ENCODE results near the gene TCP1. TPM values are rescaled to one million over a fixed set of nuclear protein-coding genes. Genes with fewer than 3 reads are reported as not detected.
A peak's percentile ranks its signal among the peaks of the same experiment; 100 is the strongest.

TCP1 gene
- total and polyA plus RNA-seq, 8 donors, result 112 to 267 (median 245) TPM

DNA sequence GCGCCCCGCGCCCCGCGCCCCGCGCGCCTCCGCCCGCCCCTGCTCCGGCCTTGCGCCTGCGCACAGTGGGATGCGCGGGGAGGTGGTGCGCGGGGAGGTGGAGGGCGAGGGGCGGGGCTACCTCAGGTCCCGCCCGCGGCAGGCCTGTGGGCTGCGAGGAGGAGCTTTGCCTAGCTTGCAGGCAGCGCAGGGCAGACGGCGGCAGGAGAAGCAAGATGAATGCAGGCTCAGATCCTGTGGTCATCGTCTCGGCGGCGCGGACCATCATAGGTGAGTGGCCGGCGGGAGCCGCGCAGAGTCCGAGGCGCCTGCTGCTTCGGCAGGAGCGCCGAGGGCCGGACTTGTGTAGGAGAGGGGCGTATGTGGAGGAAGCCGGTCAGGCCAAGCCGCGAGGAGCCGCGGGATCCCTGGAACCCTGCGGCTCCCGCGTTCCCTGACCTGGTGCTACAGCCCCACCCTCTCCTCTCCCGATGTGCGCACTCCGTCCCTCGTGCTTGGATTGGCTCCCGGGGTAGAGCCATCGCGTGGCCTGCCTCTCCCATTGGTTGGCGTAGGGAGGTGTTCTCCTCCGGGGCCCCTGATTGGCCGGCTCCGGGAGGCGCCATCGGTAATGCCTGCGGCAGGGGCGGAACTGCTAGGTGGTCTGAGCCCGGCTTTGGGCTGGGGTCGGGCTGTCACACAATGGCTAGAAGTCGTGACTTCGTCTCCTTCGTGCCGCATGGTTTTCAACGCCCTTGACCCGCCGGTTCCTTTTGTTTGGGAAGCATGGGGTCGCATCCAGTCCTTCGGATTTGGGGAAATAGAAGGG, 27.3 kb downstream of the TCP1 start, which contains the start of gene ACAT2:
ACAT2 (plus strand) TSS at position 173 of the 808 bp plus-strand sequence; CDS start at position 216, 43 bp downstream.
- peaks cover 6 to 40% of the 10 kb centered on the region in 2 donors for H3K4me1 ChIP-seq
- intact Hi-C loops (cut with DNase I), result no loop called here
- peak within 1 kb of the TSS; percentile 87 to 90 for H3K4me3 ChIP-seq
- H3K9me3 ChIP-seq, result no peaks in the 10 kb centered on the region
- H3K27me3 ChIP-seq, result no peaks in the 10 kb centered on the region
- ATAC-seq (peak; percentile 99), DNase-seq (peak; percentile 89 to 97 (median 96))
- peaks cover 0 to 64% of the 10 kb centered on the region in 2 donors for H3K36me3 ChIP-seq
- H3K27ac ChIP-seq, result peak within 1 kb of the TSS; percentile 95 to 96
- TF ChIP-seq, protein P1, sequence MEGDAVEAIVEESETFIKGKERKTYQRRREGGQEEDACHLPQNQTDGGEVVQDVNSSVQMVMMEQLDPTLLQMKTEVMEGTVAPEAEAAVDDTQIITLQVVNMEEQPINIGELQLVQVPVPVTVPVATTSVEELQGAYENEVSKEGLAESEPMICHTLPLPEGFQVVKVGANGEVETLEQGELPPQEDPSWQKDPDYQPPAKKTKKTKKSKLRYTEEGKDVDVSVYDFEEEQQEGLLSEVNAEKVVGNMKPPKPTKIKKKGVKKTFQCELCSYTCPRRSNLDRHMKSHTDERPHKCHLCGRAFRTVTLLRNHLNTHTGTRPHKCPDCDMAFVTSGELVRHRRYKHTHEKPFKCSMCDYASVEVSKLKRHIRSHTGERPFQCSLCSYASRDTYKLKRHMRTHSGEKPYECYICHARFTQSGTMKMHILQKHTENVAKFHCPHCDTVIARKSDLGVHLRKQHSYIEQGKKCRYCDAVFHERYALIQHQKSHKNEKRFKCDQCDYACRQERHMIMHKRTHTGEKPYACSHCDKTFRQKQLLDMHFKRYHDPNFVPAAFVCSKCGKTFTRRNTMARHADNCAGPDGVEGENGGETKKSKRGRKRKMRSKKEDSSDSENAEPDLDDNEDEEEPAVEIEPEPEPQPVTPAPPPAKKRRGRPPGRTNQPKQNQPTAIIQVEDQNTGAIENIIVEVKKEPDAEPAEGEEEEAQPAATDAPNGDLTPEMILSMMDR (IDR thresholded peaks at IDR 0.05), result peak in 1 of 2 donors; percentile 19

DNA sequence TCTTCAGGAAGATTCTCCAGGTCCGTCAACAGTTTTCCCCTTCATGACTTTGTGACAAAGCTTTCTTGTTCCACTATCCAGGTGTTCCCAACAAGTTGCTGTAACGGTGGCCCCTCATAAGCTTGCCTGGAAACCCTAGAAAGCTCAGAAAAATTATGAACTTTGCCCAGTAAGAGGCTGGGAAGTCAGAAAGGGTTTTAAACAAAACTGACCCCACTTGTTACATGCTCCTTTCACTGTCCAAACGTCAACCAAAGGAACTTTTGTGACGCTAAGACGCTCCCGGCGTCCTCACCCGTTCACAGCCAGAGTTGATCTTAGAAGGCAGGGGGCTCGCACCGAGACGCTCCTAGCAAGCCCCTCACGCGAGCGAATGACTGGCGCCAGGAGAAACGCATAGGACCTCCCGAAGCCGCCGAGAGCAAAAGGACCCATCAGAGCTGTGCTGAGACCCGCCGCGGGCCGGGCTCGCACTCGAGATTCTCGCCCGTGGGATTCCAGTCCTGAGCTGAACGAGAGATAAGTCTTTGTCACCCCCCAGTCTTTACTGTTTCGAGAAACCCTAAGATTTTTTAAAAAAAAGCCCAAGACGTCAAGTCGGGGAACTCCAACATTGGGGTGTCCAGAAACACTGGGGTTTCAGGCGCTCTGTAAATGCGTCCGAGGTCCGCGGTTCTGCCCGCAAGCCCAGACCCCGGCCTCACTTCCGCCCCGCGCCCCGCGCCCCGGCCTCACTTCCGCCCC, 28.1 kb downstream of the TCP1 start:
- Histone ChIP-seq H3K4me3 (peak overlapping the region; percentile 87 to 90), H3K4me1 (peaks cover 6 to 40% of the 10 kb centered on the region in 2 donors), H3K27ac (peak overlapping the region; percentile 95 to 96), H3K36me3 (peaks cover 0 to 65% of the 10 kb centered on the region in 2 donors), H3K9me3 (no peaks in the 10 kb centered on the region), H3K27me3 (no peaks in the 10 kb centered on the region)
- intact Hi-C loops (cut with DNase I), result no loop called here
- peak in 2 of 4 donors; percentile 35 to 77 for DNase-seq
- ATAC-seq, result no peak
- TF ChIP-seq, protein P1 (IDR thresholded peaks at IDR 0.05), result no peak

DNA sequence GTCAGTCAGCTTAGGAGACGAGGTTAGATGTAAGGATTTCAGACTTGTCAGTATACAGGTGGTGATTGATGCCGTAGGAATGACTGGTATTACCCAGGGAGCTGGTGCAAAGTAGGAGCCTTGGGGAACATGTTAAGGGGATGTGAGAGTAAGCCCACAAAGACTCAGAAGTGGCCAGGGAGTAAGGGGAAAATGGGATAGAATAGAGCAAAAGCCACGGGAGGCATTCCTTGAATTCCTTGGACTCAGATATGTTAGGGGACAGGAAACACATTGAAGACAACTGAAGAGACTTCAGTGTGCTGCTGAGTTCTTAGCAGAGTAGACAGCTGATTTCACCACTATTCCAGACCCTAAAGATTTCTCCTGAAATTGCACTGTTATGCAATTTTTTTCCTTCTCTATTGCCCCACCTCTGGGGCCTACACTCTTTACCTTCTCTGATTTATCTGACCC, 28.8 kb downstream of the TCP1 start:
- no peak for DNase-seq
- Histone ChIP-seq H3K27ac (peak overlapping the region; percentile 95 to 96), H3K9me3 (no peaks in the 10 kb centered on the region), H3K4me3 (peak overlapping the region in 1 of 2 donors; percentile 90), H3K36me3 (peaks cover 0 to 68% of the 10 kb centered on the region in 2 donors), H3K4me1 (peaks cover 6 to 40% of the 10 kb centered on the region in 2 donors), H3K27me3 (no peaks in the 10 kb centered on the region)
- TF ChIP-seq, protein P1 (IDR thresholded peaks at IDR 0.05), result no peak
- intact Hi-C loops (cut with DNase I), result no loop called here
- ATAC-seq, result no peak

DNA sequence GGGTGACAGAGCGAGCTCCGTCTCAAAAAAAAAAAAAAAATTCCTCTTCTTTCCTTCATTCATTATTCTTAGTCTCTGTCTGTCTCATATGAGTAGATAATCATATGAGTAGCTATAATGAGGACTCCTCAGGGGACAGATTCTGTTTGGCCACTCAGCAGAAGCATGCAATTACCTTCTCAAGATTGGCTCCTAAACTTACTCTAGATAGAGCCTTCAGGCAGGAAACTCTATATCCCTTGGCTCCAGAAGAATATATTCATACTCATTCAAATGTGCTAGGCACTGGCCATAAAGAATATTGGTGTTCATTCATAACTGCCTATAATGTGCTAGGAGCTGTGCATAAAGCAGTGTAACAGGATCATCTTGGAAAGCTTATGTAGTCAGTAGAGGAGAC, 29.8 kb downstream of the TCP1 start:
- Histone ChIP-seq H3K4me1 (peaks cover 6 to 35% of the 10 kb centered on the region in 2 donors), H3K4me3 (no peak overlapping the region), H3K9me3 (no peaks in the 10 kb centered on the region), H3K27me3 (no peaks in the 10 kb centered on the region), H3K27ac (peak overlapping the region in 1 of 2 donors; percentile 95), H3K36me3 (peaks cover 0 to 68% of the 10 kb centered on the region in 2 donors)
- DNase-seq (no peak), ATAC-seq (no peak)
- intact Hi-C loops (cut with DNase I), result no loop called here
- TF ChIP-seq, protein P1 (IDR thresholded peaks at IDR 0.05), result no peak
